GM19395 (cell line): ENCODE data around the gene LRRFIP1.

Experiments used
- ATAC-seq: cut with Tn5 transposase; IDR thresholded peaks from one replicate; pipeline ENCODE4 v1.9.1; 2021; ENCODE audit warnings: mild to moderate bottlenecking, moderate library complexity; ENCODE audit not compliant: unreplicated experiment

The LRRFIP1 gene

GRCh38 chr2:237616734-237617586, 10.4 kb upstream of the LRRFIP1 start:
- no peak for ATAC-seq

GRCh38 chr2:237617587-237617982, 9.8 kb upstream of the LRRFIP1 start:
- no peak for ATAC-seq

- no peak for ATAC-seq
Observed at GRCh38 chr2:237618449-237618848, 8.9 kb upstream of the LRRFIP1 start.

GRCh38 chr2:237623428-237624403, 3.7 kb upstream of the LRRFIP1 start:
- no peak for ATAC-seq

GRCh38 chr2:237624565-237624964, 2.8 kb upstream of the LRRFIP1 start:
- no peak for ATAC-seq

GRCh38 chr2:237625216-237625705, 2.1 kb upstream of the LRRFIP1 start:
- no peak for ATAC-seq

- no peak for ATAC-seq
Observed at GRCh38 chr2:237625777-237626176, 1.6 kb upstream of the LRRFIP1 start.

- ATAC-seq = no peak
Observed at GRCh38 chr2:237626813-237627440, 460 bp upstream of the LRRFIP1 start.

- ATAC-seq = no peak
Observed at GRCh38 chr2:237628247-237629187, 1.1 kb downstream of the LRRFIP1 start.

- ATAC-seq = no peak
Observed at GRCh38 chr2:237629188-237629534, 1.8 kb downstream of the LRRFIP1 start.

GRCh38 chr2:237629739-237630138, 2.4 kb downstream of the LRRFIP1 start:
- no peak for ATAC-seq

- ATAC-seq = no peak
Observed at GRCh38 chr2:237630216-237631000, 3.0 kb downstream of the LRRFIP1 start.

GRCh38 chr2:237631007-237631785, 3.8 kb downstream of the LRRFIP1 start:
- no peak for ATAC-seq

GRCh38 chr2:237631801-237632585, 4.6 kb downstream of the LRRFIP1 start:
- ATAC-seq = no peak

- ATAC-seq = no peak
Observed at GRCh38 chr2:237633061-237633561, 5.7 kb downstream of the LRRFIP1 start.

GRCh38 chr2:237636578-237636977, 9.2 kb downstream of the LRRFIP1 start:
- ATAC-seq = no peak

GRCh38 chr2:237637429-237638135, 10.2 kb downstream of the LRRFIP1 start:
- no peak for ATAC-seq
